GM21737 (cell line): ENCODE data around the gene CATSPERB.
"Not testable (repeated sequence)": the region's sequence is repeated elsewhere in the genome, so short reads cannot be mapped to it uniquely, and the experiment has no call there.

ENCODE experiments used
- ATAC-seq: cut with Tn5 transposase; IDR thresholded peaks from one replicate; pipeline ENCODE4 v1.9.1; 2021; ENCODE audit warnings: mild to moderate bottlenecking, moderate library complexity; ENCODE audit not compliant: unreplicated experiment

The CATSPERB gene

GRCh38 chr14:91674911-91675310 lies 57.0 kb downstream of the CATSPERB start:
- no peak for ATAC-seq

DNA sequence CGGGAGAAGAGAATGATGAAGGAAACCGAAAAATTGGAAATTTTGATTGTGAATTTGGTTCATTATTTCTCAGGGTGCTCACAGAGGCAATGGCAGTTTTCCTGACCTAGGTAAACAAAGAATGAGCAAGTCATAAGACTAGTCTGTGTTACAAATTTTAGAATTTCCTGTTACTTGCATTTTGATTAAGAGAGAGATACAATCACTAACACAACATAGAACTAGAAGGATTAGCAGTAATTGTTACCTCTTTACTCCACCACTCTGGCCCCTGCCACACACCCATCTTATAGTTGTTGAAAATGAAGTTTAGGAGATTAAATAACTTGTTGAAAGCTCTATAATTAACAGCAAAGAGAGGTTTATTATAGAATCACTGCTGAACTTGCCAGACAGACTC lies 62.0 kb downstream of the CATSPERB start:
- ATAC-seq: no peak

GRCh38 chr14:91667101-91667500 lies 64.8 kb downstream of the CATSPERB start:
- ATAC-seq: not testable (repeated sequence)

GRCh38 chr14:91660790-91661189 lies 71.1 kb downstream of the CATSPERB start:
- ATAC-seq: no peak

DNA sequence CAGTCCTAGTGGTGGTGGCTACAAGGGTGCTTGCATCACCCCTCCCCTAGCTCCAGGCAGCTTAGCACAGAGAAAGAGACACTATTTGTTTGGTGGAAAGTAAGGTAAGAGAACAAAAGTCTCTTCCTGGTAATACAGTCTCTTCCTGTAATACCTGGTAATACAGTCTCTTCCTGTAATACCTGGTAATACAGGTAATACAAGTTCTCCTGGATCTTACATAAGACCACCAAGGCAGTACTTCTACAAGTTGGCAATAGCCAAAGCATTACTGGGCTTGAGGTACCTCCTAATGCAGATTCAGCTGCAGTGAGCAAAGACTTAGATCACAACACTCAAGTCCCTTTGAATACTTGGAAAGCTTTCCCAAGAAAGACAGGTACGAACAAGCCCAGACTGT lies 77.0 kb downstream of the CATSPERB start:
- ATAC-seq: no peak

DNA sequence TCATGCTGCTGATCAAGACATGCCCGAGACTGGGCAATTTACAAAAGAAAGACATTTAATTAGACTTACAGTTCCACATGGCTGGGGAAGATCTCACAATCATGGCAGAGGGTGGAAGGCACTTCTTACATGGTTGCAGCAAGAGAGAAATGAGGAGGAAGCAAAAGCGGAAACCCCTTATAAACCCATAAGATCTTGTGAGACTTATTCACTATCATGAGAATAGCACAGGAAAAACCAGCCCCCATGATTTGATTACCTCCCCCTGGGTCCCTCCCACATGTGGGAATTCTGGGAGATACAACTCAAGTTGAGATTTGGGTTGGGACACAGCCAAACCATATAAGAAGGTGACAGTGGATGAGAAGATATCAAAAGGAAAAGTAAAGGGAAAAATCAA lies 78.4 kb downstream of the CATSPERB start:
- ATAC-seq: no peak

DNA sequence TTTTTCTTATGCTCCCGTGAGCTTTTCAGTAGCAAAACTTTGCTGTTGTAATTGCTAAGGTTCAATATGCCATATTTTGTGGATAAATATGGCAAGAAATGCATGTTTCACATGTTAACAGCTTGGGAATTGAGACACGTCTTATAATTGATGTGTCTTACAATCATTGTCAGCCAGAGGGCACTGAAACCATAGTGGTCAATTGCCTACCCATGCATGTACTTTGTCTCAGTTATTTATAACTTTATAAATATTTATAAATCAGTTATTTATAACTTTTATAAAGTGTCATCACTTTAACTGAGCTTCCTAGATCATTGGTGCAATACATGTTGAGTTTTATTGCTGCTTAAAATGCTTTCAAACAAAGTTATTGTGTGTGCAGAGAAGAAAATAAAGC lies 82.0 kb downstream of the CATSPERB start:
- no peak for ATAC-seq

DNA sequence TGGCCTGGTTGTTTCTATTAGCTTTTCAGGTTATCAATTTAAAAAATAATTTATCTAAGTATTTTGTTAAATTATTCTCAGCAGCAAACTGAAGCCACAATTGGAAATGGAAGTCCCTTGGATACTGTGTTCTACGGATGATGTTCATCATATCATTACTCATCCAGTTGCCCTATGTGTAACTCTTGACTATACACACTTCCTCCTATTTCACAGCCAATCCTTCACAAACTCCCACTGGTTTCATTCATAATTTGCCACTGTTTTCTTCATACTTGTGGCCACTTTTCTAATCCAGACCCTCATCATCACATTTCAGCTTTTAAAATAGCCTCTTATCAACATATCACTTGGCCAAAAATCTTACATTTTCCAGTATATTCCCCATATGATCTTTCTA lies 84.0 kb downstream of the CATSPERB start:
- no peak for ATAC-seq

DNA sequence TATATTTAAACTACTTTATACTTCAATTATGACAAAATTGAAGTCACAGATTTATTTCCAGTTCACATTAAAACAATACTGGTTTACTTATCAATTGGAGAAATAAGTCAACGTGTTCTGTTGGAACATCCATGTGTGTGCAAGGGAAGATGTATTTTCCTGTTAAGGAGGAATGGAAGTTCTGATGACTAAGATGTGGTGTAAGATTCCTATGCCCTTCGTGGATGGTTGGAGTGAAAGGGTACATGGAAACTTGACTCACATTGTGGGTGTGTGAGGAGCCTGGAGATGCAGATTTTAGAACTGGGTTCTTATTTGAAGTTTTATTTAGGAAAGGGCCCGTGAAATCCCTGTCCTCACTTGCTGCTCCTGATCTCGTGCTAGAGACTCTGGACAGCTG lies 95.3 kb downstream of the CATSPERB start:
- ATAC-seq: no peak

- ATAC-seq: no peak
These were observed 107.1 kb downstream of the CATSPERB start for GRCh38 chr14:91624757-91625156.

DNA sequence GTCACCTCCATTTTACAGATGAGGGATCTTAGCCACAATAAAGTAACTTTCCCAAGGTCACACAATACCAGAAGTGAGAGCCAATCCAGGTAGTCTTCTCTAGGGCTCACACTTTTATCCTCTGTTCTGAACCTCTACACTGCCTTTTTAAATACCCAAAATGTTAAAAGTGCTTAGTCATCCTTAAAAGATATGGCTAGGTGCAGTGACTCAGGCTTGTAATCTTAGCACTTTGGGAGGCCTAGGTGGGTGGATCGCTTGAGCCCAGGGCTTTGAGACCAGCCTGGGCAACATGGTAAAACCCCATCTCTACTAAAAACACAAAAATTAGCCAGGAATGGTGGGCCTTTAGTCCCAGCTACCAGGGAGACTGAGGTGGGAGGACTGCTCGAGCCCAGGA lies 117.7 kb downstream of the CATSPERB start:
- no peak for ATAC-seq

GRCh38 chr14:91613459-91614112 lies 118.3 kb downstream of the CATSPERB start:
- ATAC-seq: no peak

- no peak for ATAC-seq
These were observed 120.4 kb downstream of the CATSPERB start for GRCh38 chr14:91611528-91611927.

GRCh38 chr14:91609161-91609560 lies 122.7 kb downstream of the CATSPERB start:
- no peak for ATAC-seq

GRCh38 chr14:91607322-91608047 lies 124.4 kb downstream of the CATSPERB start:
- no peak for ATAC-seq

DNA sequence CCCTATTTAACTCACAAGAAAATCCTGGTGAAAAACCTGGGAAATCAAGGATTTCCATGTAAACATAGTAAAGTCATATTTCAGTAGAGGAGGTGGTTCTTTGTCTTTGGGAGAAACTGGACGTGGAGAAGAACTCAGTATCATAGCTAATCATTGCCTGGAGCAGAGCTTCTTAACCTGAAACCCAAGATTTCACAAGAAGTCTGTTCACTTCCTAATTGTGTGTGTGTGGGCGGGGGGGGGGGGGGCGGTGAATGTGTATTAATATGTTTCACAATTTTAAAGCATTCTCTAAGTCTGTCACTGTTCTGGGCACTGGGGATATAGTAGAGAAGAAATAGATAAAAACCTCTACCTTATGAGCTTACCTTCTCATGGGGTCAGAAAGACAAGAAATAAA lies 125.0 kb downstream of the CATSPERB start:
- ATAC-seq: no peak

GRCh38 chr14:91604611-91605010 lies 127.3 kb downstream of the CATSPERB start:
- ATAC-seq: not testable (repeated sequence)

- no peak for ATAC-seq
These were observed 131.9 kb downstream of the CATSPERB start for GRCh38 chr14:91599994-91600393.

DNA sequence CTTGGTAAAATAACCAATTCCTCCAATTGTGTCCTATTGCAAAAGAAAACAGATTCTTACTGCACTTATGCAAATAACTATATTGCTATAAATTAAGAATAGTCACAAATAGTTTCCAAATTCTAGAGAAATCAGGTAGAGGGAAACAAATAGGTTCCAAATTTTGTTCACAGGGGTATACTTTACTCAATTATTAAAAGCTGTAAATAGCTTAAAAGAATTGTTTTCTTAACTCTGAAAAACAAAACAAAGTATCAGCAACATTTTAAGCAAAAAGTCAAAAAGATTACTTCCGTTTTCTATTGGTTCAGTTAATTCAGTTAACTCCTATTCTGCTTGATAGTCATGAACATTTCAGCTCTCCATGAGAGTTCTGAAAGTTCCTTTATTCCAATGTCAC lies 136.2 kb downstream of the CATSPERB start:
- ATAC-seq: no peak

GRCh38 chr14:91593957-91594356 lies 137.9 kb downstream of the CATSPERB start:
- ATAC-seq: not testable (repeated sequence)

DNA sequence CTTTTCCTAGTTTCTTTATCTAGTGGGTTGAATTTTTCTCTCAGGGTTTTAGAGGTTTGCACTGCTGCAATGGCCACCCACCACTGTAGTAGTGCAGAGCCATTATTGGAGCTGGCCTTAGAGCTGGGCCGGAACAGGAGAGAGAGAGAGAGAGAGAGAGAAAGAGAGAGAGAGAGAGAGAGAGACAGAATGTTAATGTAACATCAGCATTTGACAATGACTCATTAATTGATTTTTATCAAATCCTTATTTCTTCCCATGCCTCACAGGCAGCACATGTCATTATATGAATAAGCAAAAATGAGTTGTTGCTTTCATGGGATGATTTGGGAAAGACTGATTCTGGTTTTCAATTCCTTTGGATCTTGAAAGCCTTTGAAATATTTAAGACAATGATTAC lies 145.5 kb downstream of the CATSPERB start:
- ATAC-seq: no peak

DNA sequence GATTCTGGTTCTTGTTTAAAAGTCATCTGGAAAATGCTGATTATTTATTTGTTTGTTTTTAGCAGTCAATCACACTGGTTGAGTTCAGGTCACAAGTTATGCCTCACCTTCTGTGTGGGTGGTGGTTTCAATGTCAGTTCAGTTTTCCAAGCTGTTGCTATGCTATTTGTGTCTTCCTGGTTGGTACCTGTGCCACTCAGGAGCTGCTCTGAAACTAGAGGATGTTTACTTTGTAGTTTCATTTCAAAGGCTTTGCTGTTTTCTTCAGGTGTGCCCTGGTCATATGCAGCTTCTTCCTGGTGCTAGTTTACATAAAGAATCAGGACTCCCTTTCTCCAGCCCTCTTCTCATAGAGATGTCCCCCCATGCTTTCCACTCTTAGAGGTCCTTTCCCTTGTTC lies 146.0 kb downstream of the CATSPERB start:
- no peak for ATAC-seq

GRCh38 chr14:91582761-91583160 lies 149.1 kb downstream of the CATSPERB start:
- no peak for ATAC-seq
